Measurements from ENCODE around the gene TAOK3. TPM values are rescaled to one million over a fixed set of nuclear protein-coding genes. Genes with fewer than 3 reads are reported as not detected.

Gene TAOK3
- total and polyA plus RNA-seq, 9 of the 15 experiments (the other 6 are each of a cell fraction or from before 2014, with no cell fraction given) = 24.3 to 83.5 (median 47.1) TPM

- TF ChIP-seq TSHZ1 (CRISPR knock-in tag; IDR thresholded peaks at IDR 0.05) (no peak), ZNF551 (CRISPR knock-in tag; IDR thresholded peaks at IDR 0.05) (no peak), HMGXB4 (CRISPR knock-in tag; IDR thresholded peaks at IDR 0.05) (no peak), ZNF764 (CRISPR knock-in tag; IDR thresholded peaks at IDR 0.05; ENCODE audit: low read depth) (no peak), CBFA2T3 (IDR thresholded peaks at IDR 0.05) (peak; percentile 42), ZNF766 (CRISPR knock-in tag; conservative IDR thresholded peaks at IDR 0.05) (no peak), ZNF785 (CRISPR knock-in tag; IDR thresholded peaks at IDR 0.05) (no peak), ZNF217 (CRISPR knock-in tag; IDR thresholded peaks at IDR 0.05) (no peak), MNT (conservative IDR thresholded peaks at IDR 0.05) (no peak), MCM2 (IDR thresholded peaks at IDR 0.05; ENCODE audit: low read depth) (no peak), IRF2 (CRISPR knock-in tag; IDR thresholded peaks at IDR 0.05) (no peak), ZNF134 (CRISPR knock-in tag; conservative IDR thresholded peaks at IDR 0.05) (no peak), EHMT2 (IDR thresholded peaks at IDR 0.05) (no peak), ZNF639 (CRISPR knock-in tag; conservative IDR thresholded peaks at IDR 0.05 in 1 of 2, IDR thresholded peaks at IDR 0.05 in 1 of 2) (no peak), ILF3 (IDR thresholded peaks at IDR 0.05; ENCODE audit: borderline replicate concordance) (no peak), DPF2 (IDR thresholded peaks at IDR 0.05) (peak; percentile 40; the same call in 1 of the 2 replicates), HEY1 (CRISPR knock-in tag; IDR thresholded peaks at IDR 0.05; ENCODE audit: borderline replicate concordance) (no peak), NCOR1 (IDR thresholded peaks at IDR 0.05) (peak; percentile 39; the same call in 1 of the 2 replicates), SMARCE1 (IDR thresholded peaks at IDR 0.05) (0 out of 2 replicates have a peak, but pooled peaks have one; percentile 27), TFAM (CRISPR knock-in tag; conservative IDR thresholded peaks at IDR 0.05) (no peak), KDM1A (IDR thresholded peaks at IDR 0.05) (0 out of 4 replicates have a peak, but pooled peaks of 1 of the 2 experiments have one; percentile 23)
These were observed 184.8 kb downstream of the TAOK3 start (continued) for GRCh38 chr12:118187751-118188435.

Measured in K562 (cell line).